Measurements from ENCODE around the gene PTPRA. TPM values are rescaled to one million over a fixed set of nuclear protein-coding genes. Genes with fewer than 3 reads are reported as not detected.

The PTPRA gene
- total and polyA plus RNA-seq, 9 of the 15 experiments (the other 6 are each of a cell fraction or from before 2014, with no cell fraction given) = 3.4 to 80.5 (median 28.0) TPM

DNA sequence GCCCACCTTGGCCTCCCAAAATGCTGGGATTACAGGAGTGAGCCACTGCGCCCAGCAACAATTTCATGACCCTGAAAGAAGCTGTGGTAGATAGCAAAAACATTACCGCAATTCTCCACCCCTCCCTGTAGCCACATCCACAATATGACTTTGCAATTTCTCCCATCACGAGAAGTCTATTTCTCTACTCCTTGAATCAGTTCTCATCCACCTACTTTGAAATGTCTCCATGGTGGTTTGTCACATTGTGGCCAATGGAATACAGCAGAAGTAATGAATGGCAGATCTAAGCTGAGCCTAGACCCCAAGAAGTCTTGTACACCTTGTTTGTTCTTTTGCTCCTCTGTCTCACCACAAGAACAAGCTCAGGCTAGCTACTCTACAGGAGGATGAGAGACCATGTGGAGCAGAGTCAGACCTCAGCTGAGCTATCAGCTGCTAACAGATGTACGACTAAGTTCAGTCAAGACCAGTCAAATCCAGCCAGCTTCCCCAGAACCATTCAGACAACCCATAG, 204.4 kb downstream of the PTPRA start (continued):
- TF ChIP-seq, protein P1, sequence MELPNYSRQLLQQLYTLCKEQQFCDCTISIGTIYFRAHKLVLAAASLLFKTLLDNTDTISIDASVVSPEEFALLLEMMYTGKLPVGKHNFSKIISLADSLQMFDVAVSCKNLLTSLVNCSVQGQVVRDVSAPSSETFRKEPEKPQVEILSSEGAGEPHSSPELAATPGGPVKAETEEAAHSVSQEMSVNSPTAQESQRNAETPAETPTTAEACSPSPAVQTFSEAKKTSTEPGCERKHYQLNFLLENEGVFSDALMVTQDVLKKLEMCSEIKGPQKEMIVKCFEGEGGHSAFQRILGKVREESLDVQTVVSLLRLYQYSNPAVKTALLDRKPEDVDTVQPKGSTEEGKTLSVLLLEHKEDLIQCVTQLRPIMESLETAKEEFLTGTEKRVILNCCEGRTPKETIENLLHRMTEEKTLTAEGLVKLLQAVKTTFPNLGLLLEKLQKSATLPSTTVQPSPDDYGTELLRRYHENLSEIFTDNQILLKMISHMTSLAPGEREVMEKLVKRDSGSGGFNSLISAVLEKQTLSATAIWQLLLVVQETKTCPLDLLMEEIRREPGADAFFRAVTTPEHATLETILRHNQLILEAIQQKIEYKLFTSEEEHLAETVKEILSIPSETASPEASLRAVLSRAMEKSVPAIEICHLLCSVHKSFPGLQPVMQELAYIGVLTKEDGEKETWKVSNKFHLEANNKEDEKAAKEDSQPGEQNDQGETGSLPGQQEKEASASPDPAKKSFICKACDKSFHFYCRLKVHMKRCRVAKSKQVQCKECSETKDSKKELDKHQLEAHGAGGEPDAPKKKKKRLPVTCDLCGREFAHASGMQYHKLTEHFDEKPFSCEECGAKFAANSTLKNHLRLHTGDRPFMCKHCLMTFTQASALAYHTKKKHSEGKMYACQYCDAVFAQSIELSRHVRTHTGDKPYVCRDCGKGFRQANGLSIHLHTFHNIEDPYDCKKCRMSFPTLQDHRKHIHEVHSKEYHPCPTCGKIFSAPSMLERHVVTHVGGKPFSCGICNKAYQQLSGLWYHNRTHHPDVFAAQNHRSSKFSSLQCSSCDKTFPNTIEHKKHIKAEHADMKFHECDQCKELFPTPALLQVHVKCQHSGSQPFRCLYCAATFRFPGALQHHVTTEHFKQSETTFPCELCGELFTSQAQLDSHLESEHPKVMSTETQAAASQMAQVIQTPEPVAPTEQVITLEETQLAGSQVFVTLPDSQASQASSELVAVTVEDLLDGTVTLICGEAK (IDR thresholded peaks at IDR 0.05) = peak; percentile 39; the same call in 1 of the 2 replicates
- TF ChIP-seq, protein P1 (CRISPR knock-in tag; IDR thresholded peaks at IDR 0.05) = no peak
- TF ChIP-seq SMARCE1 (IDR thresholded peaks at IDR 0.05) = peak; percentile 56; the same call in 1 of the 2 replicates
- peak in 1 of 2 experiments; percentile 37; a peak in 2 of 4 replicates for TF ChIP-seq FOXK2 (conservative IDR thresholded peaks at IDR 0.05 in 1 of 2, IDR thresholded peaks at IDR 0.05 in 1 of 2; ENCODE audit: low read depth in 2 of 2)
- TF ChIP-seq ZEB2 (IDR thresholded peaks at IDR 0.05) = peak; percentile 45; the same call in 1 of the 2 replicates
- TF ChIP-seq, protein P2, sequence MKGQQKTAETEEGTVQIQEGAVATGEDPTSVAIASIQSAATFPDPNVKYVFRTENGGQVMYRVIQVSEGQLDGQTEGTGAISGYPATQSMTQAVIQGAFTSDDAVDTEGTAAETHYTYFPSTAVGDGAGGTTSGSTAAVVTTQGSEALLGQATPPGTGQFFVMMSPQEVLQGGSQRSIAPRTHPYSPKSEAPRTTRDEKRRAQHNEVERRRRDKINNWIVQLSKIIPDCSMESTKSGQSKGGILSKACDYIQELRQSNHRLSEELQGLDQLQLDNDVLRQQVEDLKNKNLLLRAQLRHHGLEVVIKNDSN (CRISPR knock-in tag; IDR thresholded peaks at IDR 0.05) = peak; percentile 69
- peak; percentile 47 for TF ChIP-seq NCOR1 (IDR thresholded peaks at IDR 0.05)
- 0 out of 2 replicates have a peak, but pooled peaks have one; percentile 22 for TF ChIP-seq NFE2L1 (tag; IDR thresholded peaks at IDR 0.05; ENCODE audit: borderline replicate concordance, low read depth)
- TF ChIP-seq NBN (IDR thresholded peaks at IDR 0.05; ENCODE audit: low read depth) = peak; percentile 72; the same call in 1 of the 2 replicates
- TF ChIP-seq PML (IDR thresholded peaks at IDR 0.05; ENCODE audit: low read length) = 0 out of 2 replicates have a peak, but pooled peaks have one; percentile 50
- no peak for TF ChIP-seq ZKSCAN8 (CRISPR knock-in tag; IDR thresholded peaks at IDR 0.05)
- no peak for TF ChIP-seq BRD4 (IDR thresholded peaks at IDR 0.05)
- TF ChIP-seq MIER1 (IDR thresholded peaks at IDR 0.05; ENCODE audit: low read depth) = no peak
- TF ChIP-seq TCF3 (CRISPR knock-in tag; IDR thresholded peaks at IDR 0.05) = peak; percentile 87
- TF ChIP-seq, protein P3, sequence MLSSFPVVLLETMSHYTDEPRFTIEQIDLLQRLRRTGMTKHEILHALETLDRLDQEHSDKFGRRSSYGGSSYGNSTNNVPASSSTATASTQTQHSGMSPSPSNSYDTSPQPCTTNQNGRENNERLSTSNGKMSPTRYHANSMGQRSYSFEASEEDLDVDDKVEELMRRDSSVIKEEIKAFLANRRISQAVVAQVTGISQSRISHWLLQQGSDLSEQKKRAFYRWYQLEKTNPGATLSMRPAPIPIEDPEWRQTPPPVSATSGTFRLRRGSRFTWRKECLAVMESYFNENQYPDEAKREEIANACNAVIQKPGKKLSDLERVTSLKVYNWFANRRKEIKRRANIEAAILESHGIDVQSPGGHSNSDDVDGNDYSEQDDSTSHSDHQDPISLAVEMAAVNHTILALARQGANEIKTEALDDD (IDR thresholded peaks at IDR 0.05) = peak; percentile 58; the same call in 1 of the 2 replicates
- TF ChIP-seq, protein P4, sequence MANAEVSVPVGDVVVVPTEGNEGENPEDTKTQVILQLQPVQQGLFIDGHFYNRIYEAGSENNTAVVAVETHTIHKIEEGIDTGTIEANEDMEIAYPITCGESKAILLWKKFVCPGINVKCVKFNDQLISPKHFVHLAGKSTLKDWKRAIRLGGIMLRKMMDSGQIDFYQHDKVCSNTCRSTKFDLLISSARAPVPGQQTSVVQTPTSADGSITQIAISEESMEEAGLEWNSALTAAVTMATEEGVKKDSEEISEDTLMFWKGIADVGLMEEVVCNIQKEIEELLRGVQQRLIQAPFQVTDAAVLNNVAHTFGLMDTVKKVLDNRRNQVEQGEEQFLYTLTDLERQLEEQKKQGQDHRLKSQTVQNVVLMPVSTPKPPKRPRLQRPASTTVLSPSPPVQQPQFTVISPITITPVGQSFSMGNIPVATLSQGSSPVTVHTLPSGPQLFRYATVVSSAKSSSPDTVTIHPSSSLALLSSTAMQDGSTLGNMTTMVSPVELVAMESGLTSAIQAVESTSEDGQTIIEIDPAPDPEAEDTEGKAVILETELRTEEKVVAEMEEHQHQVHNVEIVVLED (CRISPR knock-in tag; IDR thresholded peaks at IDR 0.05) = no peak
- peak; percentile 72 for TF ChIP-seq CBFA2T2 (conservative IDR thresholded peaks at IDR 0.05)
- TF ChIP-seq ZNF583 (CRISPR knock-in tag; IDR thresholded peaks at IDR 0.05) = no peak

Data from K562 (cell line).